IPS DF 4.7 (cell line): ENCODE results near the gene ARHGAP45.

ENCODE experiments used
- DNase-seq: peaks from one replicate; pipeline ENCODE4 v3.0.0-alpha.2; 2013; ENCODE audit warnings: low spot score; ENCODE audit errors: extremely low read depth

ARHGAP45 gene

GRCh38 chr19:1085676-1086442, 18.9 kb downstream of the ARHGAP45 start:
- no peak for DNase-seq

- no peak for DNase-seq
These were observed 19.6 kb downstream of the ARHGAP45 start for GRCh38 chr19:1086613-1087012.

DNA sequence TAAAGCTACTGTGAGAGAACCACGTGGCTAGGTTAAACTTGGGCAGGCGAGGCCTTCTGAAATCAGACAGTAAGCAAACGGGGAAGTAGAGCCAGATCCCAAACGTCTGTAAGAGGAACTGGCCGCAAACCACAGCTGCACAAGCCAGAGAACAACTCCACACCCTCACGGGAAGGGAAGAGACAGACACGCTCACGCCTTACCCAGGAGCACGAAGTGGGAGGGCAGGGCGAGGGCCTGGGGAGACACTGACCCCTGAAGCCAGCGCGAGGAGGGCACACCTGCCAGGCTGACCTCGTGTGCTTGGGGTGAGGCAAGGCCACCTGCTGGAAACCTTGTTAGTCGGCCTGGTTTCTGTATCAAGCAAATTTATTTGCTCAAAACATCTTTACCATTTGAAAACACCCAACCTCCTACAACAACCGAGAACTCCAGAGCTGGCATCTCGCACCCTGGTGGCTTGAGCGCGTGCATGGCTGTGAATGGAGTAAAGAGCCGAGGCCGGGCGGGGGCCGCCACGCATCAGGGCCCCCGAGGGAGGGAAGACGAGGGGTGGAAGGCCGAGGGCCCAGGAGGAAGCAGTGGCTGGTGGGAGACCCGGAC, 20.9 kb downstream of the ARHGAP45 start:
- no peak for DNase-seq

- DNase-seq, result no peak
These were observed 21.5 kb downstream of the ARHGAP45 start for GRCh38 chr19:1088416-1089010.

GRCh38 chr19:1089126-1089771, 22.3 kb downstream of the ARHGAP45 start:
- DNase-seq, result no peak

- DNase-seq, result no peak
These were observed 22.9 kb downstream of the ARHGAP45 start for GRCh38 chr19:1089891-1090290.

- DNase-seq, result no peak
These were observed 24.0 kb downstream of the ARHGAP45 start for GRCh38 chr19:1090731-1091543.

- no peak for DNase-seq
These were observed 24.7 kb downstream of the ARHGAP45 start for GRCh38 chr19:1091544-1092175.

DNA sequence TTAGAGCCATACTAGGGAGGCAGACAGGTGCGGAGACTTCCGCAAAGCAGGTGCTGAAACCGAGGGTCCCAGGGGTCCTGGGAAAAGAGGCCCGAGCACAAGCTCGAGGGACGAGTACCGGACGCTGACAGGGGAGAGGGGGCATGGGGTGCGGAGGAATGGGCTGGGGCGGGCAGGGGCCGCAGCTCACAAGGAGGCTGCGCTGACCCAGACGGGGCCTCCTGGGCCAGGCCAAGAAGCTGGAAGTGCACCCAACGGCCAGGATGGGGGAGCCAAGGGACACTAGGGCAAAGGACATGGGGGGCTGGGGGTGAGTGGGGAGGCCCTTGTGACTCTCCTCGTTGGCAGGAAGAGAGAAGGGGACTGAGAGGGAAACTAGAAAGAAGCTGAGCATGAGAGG, 26.4 kb downstream of the ARHGAP45 start:
- DNase-seq, result no peak

- no peak for DNase-seq
These were observed 27.0 kb downstream of the ARHGAP45 start for GRCh38 chr19:1093811-1094553.

DNA sequence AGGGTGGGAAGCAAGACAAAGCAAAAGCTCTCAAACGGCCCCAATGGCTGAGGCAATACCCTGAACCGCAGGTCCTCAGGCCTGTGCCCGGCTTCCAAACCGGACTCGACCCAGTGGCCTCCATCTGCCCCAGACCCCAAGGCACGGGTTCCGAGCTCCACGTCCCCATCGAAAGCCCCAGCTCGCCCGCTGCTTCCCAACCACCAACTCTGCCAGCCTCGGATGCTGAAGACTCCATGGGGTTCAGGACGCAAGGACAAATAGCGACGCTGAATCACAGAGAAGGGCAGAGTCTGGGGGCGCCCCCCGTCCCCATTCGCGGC, 27.6 kb downstream of the ARHGAP45 start:
- no peak for DNase-seq

- no peak for DNase-seq
These were observed 28.2 kb downstream of the ARHGAP45 start, which contains the start of gene POLR2E for GRCh38 chr19:1094978-1095701. POLR2E (minus strand) TSS chr19:1095375; CDS start chr19:1095315, 60 bp downstream.

GRCh38 chr19:1097810-1098176, 30.8 kb downstream of the ARHGAP45 start:
- no peak for DNase-seq

DNA sequence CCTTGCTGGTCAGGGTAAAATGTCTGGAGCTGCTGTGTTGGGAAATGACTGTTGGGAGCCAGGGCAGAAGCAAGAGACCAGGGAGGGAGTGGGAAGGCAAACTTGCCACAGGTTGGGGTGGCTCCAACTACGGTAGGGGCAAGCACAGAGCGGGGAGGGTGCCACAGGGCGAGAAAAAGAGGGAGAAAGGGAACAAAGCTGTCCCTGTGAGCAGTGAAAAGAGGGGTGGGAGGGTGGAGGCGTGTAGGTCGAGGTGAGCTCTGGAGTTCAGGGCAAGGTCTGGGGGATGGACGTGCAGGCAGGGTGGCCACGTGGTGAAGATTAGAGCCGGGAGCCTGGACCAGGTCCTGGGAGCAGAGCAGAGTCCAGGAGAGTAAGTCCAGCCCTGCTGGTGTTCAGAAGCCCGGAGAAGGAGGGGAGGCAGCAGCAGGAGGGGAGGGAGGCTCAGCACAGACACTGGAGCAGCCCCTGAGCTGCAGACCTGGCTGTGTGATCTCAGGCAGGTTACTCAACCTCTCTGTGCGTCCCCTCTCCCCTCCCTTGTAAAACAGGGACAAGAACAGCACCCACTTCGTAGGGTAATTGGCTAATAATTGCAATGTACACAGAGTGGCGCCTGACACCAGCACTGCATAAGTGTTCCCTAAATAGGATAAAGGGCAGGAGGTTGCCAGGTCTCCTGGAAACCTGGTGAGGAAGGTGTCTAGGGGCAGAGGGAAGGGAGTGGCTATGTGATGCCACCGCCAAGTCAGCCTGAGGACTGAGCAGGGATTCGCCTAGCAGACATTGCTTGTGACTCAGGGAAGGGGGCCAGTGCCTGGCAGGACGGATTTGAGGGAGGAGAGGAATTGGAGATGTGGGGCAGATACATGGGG, 31.4 kb downstream of the ARHGAP45 start:
- DNase-seq, result no peak

DNA sequence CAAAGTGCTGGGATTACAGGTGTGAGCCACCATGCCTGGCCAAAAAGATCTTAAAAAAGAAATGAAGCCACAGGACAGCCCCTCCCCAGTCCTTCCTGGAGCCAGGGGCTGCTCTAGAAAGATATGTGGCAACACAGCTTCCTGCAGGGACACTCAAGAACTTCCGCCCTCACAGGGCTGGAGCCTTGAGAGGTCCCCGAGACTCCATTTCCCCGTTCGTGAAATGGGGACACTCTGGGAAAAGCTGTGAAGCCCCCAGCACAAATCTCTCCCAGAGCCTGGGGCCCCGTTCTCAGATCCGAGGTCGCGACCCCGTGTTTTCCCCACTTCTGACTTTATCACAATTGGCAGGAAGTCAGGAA, 34.4 kb downstream of the ARHGAP45 start:
- DNase-seq, result no peak

GRCh38 chr19:1102407-1103131, 35.6 kb downstream of the ARHGAP45 start:
- no peak for DNase-seq

DNA sequence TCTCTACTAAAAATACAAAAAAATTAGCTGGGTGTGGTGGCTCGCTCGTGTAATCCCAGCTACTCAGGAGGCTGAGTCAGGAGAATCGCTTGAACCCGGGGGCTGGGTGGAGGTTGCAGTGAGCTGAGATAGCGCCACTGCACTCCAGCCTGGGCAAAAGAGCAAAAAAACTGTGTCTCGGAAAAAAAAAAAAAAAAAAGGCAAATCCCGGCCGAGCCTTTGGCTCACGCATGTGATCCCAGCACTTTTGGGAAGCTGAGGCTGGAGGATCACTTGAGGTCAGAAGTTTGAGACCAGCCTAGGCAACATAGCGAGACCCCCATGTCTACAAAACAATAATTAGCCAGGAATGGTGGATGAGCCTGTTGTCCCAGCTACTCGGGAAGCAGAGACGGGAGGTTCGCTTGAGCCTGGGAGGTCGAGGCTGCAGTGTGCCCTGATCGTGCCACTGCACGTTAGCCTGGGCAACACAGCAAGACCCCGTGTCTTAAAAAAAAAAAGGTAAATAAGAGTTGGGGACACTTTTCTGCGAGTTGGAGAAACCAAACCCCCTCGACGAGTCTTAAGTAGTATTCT, 36.3 kb downstream of the ARHGAP45 start:
- no peak for DNase-seq
